ENCODE measurements around the gene COL6A1. TPM values are rescaled to one million over a fixed set of nuclear protein-coding genes. Genes with fewer than 3 reads are reported as not detected.

The COL6A1 gene
- total RNA-seq, 1 experiment from 2014 or later, result 87.5 TPM

DNA sequence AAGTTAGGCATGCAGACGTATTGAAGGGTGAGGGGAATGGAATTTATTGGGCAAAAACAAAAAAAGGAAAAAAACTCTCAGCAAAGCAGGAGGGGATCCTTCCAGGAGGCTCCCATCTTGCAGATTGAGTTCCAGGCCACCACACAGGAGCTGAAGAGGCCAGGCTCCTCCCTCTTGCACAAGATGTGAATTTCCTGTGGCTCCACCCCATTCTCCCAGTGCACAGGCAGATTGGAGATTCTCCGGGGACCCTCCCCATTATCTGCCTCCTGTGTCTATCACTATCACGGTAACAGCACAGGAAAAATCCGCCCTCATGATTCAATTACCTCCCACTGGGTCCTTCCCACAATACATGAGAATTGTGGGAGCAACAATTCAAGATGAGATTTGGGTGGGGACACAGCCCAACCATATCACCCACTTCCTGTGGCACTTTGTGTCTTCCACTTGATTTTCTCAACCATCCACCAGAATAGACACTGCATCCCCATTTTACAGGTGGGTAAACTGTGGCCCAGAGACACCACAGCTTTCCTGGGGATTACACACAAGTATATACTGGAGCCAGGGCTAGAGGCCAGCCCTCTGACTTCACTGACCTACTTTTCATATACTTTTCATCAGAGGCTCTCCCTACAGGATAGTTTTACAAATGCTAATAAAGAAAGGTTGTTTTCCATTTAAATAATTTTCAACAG lies 18.9 kb upstream of the COL6A1 start:
- H3K27me3 ChIP-seq (ENCODE audit: insufficient read depth, low read length), result no peaks in the 10 kb centered on the region
- no peak overlapping the region for H3K9ac ChIP-seq (ENCODE audit: low read length)
- no peak for DNase-seq (ENCODE audit: low read depth, low spot score)
- no peak overlapping the region for H2AFZ ChIP-seq (ENCODE audit: low read depth, low read length, poor library complexity, severe bottlenecking)
- H3K79me2 ChIP-seq (ENCODE audit: insufficient read depth, low read length), result no peaks in the 10 kb centered on the region
- no peaks in the 10 kb centered on the region for H4K20me1 ChIP-seq (ENCODE audit: insufficient read depth)
- H3K4me2 ChIP-seq (ENCODE audit: low read length), result no peak overlapping the region
- no peak overlapping the region for H3K4me3 ChIP-seq (replicated peaks in 1 of 2; ENCODE audit: low read depth in 1 of 2, low read length in 2 of 2)
- intact Hi-C loops (cut with micrococcal nuclease), result no loop called here
- H3K9me2 ChIP-seq (ENCODE audit: insufficient read depth), result no peaks in the 10 kb centered on the region
- ChIA-PET RAD21 (ENCODE audit: low non-redundant PET in 1 of 2, low total read pairs in 2 of 2, uncharacterized antibody in 2 of 2, unreplicated experiment in 2 of 2) (no interaction called here), CTCF (no interaction called here), POLR2A (no interaction called here)
- no peaks in the 10 kb centered on the region for H3K36me3 ChIP-seq (ENCODE audit: control insufficient read depth in 1 of 2, insufficient read depth in 2 of 2, low read length in 2 of 2)
- no peak for TF ChIP-seq RAD21 (IDR thresholded peaks at IDR 0.05; ENCODE audit: low read depth)
- TF ChIP-seq JUND (IDR thresholded peaks at IDR 0.05), result no peak
- no peak for TF ChIP-seq SRF (IDR thresholded peaks at IDR 0.05; ENCODE audit: low read depth)
- no peak for TF ChIP-seq EGR1 (IDR thresholded peaks at IDR 0.05; ENCODE audit: low read depth)
- TF ChIP-seq, protein P1, sequence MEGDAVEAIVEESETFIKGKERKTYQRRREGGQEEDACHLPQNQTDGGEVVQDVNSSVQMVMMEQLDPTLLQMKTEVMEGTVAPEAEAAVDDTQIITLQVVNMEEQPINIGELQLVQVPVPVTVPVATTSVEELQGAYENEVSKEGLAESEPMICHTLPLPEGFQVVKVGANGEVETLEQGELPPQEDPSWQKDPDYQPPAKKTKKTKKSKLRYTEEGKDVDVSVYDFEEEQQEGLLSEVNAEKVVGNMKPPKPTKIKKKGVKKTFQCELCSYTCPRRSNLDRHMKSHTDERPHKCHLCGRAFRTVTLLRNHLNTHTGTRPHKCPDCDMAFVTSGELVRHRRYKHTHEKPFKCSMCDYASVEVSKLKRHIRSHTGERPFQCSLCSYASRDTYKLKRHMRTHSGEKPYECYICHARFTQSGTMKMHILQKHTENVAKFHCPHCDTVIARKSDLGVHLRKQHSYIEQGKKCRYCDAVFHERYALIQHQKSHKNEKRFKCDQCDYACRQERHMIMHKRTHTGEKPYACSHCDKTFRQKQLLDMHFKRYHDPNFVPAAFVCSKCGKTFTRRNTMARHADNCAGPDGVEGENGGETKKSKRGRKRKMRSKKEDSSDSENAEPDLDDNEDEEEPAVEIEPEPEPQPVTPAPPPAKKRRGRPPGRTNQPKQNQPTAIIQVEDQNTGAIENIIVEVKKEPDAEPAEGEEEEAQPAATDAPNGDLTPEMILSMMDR (IDR thresholded peaks at IDR 0.05 in 2 of 3, conservative IDR thresholded peaks at IDR 0.05 in 1 of 3; ENCODE audit: borderline replicate concordance in 1 of 3, insufficient read depth in 1 of 3, low read depth in 2 of 3, low read length in 2 of 3), result no peak
- TF ChIP-seq, protein P2, sequence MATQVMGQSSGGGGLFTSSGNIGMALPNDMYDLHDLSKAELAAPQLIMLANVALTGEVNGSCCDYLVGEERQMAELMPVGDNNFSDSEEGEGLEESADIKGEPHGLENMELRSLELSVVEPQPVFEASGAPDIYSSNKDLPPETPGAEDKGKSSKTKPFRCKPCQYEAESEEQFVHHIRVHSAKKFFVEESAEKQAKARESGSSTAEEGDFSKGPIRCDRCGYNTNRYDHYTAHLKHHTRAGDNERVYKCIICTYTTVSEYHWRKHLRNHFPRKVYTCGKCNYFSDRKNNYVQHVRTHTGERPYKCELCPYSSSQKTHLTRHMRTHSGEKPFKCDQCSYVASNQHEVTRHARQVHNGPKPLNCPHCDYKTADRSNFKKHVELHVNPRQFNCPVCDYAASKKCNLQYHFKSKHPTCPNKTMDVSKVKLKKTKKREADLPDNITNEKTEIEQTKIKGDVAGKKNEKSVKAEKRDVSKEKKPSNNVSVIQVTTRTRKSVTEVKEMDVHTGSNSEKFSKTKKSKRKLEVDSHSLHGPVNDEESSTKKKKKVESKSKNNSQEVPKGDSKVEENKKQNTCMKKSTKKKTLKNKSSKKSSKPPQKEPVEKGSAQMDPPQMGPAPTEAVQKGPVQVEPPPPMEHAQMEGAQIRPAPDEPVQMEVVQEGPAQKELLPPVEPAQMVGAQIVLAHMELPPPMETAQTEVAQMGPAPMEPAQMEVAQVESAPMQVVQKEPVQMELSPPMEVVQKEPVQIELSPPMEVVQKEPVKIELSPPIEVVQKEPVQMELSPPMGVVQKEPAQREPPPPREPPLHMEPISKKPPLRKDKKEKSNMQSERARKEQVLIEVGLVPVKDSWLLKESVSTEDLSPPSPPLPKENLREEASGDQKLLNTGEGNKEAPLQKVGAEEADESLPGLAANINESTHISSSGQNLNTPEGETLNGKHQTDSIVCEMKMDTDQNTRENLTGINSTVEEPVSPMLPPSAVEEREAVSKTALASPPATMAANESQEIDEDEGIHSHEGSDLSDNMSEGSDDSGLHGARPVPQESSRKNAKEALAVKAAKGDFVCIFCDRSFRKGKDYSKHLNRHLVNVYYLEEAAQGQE (IDR thresholded peaks at IDR 0.05; ENCODE audit: low read depth), result no peak
- no peak for TF ChIP-seq CBX3 (IDR thresholded peaks at IDR 0.05; ENCODE audit: low read depth)
- TF ChIP-seq ELF1 (IDR thresholded peaks at IDR 0.05; ENCODE audit: borderline replicate concordance, low read depth), result no peak
- TF ChIP-seq, protein P3, sequence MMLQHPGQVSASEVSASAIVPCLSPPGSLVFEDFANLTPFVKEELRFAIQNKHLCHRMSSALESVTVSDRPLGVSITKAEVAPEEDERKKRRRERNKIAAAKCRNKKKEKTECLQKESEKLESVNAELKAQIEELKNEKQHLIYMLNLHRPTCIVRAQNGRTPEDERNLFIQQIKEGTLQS (IDR thresholded peaks at IDR 0.05), result no peak
- no peak for TF ChIP-seq POLR2AphosphoS5 (IDR thresholded peaks at IDR 0.05; ENCODE audit: low read depth, low read length)
- no peak for TF ChIP-seq ZFX (IDR thresholded peaks at IDR 0.05)
- TF ChIP-seq SIN3A (IDR thresholded peaks at IDR 0.05; ENCODE audit: low read depth), result no peak
- TF ChIP-seq SP1 (IDR thresholded peaks at IDR 0.05; ENCODE audit: low read depth), result no peak
- TF ChIP-seq FOSL1 (IDR thresholded peaks at IDR 0.05; ENCODE audit: low read depth), result no peak
- no peaks in the 10 kb centered on the region for H3K4me1 ChIP-seq (ENCODE audit: control insufficient read depth in 1 of 2, insufficient read depth in 2 of 2, low read length in 2 of 2)
- no peaks in the 10 kb centered on the region for H3K9me3 ChIP-seq (ENCODE audit: control insufficient read depth in 1 of 2, insufficient read depth in 1 of 2, low read depth in 1 of 2, low read length in 2 of 2)
- no peak for ATAC-seq
- BruUV-seq (replicated peaks), result no TSS peak
- no peak overlapping the region for H3K27ac ChIP-seq (ENCODE audit: low read depth, low read length)
